Keratinocyte (primary cell): Measurements from ENCODE around the gene APPL2. TPM values are rescaled to one million over a fixed set of nuclear protein-coding genes. Genes with fewer than 3 reads are reported as not detected.
A peak's percentile ranks its signal among the peaks of the same experiment; 100 is the strongest.

ENCODE experiments used
- DNase-seq: peaks from one replicate; pipeline ENCODE4 v3.0.0-alpha.2; 2011; ENCODE audit warnings: low read depth, missing footprints, low spot score
- FAIRE-seq: peaks from 2 replicates; lab custom pipeline; 2011; peaks lifted over from hg19 to GRCh38; lab: Jason Lieb, UNC
- H2AFZ ChIP-seq: 2 replicates; pipeline ENCODE4 v1.6.0; 2012; ENCODE audit warnings: low read length, control low read depth, inconsistent platforms; ENCODE audit not compliant: control insufficient read depth
- H3K27ac ChIP-seq: 2 replicates; pipeline ENCODE4 v1.5.1; 2011; ENCODE audit warnings: low read length; ENCODE audit not compliant: control insufficient read depth, insufficient read depth
- H3K27me3 ChIP-seq: 3 replicates; pipeline ENCODE4 v1.6.0; 2011; ENCODE audit warnings: low read length; ENCODE audit not compliant: control insufficient read depth, insufficient read depth; ENCODE audit errors: extremely low read depth
- H3K36me3 ChIP-seq, 2 experiments: 2 replicates in 1 of 2; 3 replicates in 1 of 2; pipeline ENCODE4 v1.5.1; 2011; ENCODE audit warnings: low read length in 2 of 2, mild to moderate bottlenecking in 1 of 2; ENCODE audit not compliant: control insufficient read depth in 2 of 2, insufficient read depth in 2 of 2; ENCODE audit errors: extremely low read depth in 1 of 2
- H3K4me1 ChIP-seq: 3 replicates; pipeline ENCODE4 v1.5.1; 2011; ENCODE audit warnings: low read length; ENCODE audit not compliant: control insufficient read depth, insufficient read depth; ENCODE audit errors: extremely low read depth
- H3K4me2 ChIP-seq: 3 replicates; pipeline ENCODE4 v1.6.0; 2011; ENCODE audit warnings: low read depth, low read length; ENCODE audit not compliant: control insufficient read depth, insufficient read depth; ENCODE audit errors: extremely low read depth
- H3K4me3 ChIP-seq, 3 experiments: fragments of 200-600 bp in 1 of 3; sonication (generic) in 1 of 3; 2 replicates in 2 of 3; 3 replicates in 1 of 3; pipeline ENCODE4 v1.5.1; 2011 to 2016; ENCODE audit warnings: low read length in 3 of 3, mild to moderate bottlenecking in 3 of 3, control low read depth in 2 of 3, inconsistent platforms in 1 of 3, low read depth in 1 of 3, mixed read lengths in 1 of 3, mixed run types in 1 of 3, moderate library complexity in 1 of 3; ENCODE audit not compliant: control insufficient read depth in 2 of 3, insufficient read depth in 2 of 3; ENCODE audit errors: extremely low read depth in 1 of 3
- H3K79me2 ChIP-seq: 2 replicates; pipeline ENCODE4 v1.6.0; 2012; ENCODE audit warnings: low read length; ENCODE audit not compliant: control insufficient read depth, insufficient read depth
- H3K9ac ChIP-seq: 3 replicates; pipeline ENCODE4 v1.6.0; 2011; ENCODE audit warnings: low read length; ENCODE audit not compliant: control insufficient read depth, insufficient read depth; ENCODE audit errors: extremely low read depth
- H3K9me1 ChIP-seq: 3 replicates; pipeline ENCODE4 v1.6.0; 2011; ENCODE audit warnings: low read length; ENCODE audit not compliant: control insufficient read depth, insufficient read depth; ENCODE audit errors: extremely low read depth
- H3K9me3 ChIP-seq: 2 replicates; pipeline ENCODE4 v1.5.1; 2012; ENCODE audit warnings: low read depth, low read length; ENCODE audit not compliant: control insufficient read depth
- H4K20me1 ChIP-seq: 3 replicates; pipeline ENCODE4 v1.6.0; 2011; ENCODE audit warnings: low read length; ENCODE audit not compliant: control insufficient read depth, insufficient read depth; ENCODE audit errors: extremely low read depth
- CTCF ChIP-seq, 3 experiments: IDR thresholded peaks in 1 of 3; conservative IDR thresholded peaks in 1 of 3; optimal IDR thresholded peaks in 1 of 3; 2 replicates in 2 of 3; 3 replicates in 1 of 3; pipeline versions ENCODE3 to v1.5.1; 2011; ENCODE audit warnings: low read length in 3 of 3, mild to moderate bottlenecking in 3 of 3, moderate library complexity in 2 of 3, control low read depth in 1 of 3, inconsistent platforms in 1 of 3; ENCODE audit not compliant: insufficient read depth in 2 of 3; ENCODE audit errors: extremely low read depth in 1 of 3
- EZH2 ChIP-seq: IDR thresholded peaks from one replicate; pipeline ENCODE4 v1.6.1; 2012; ENCODE audit warnings: inconsistent platforms, mild to moderate bottlenecking, low read length, moderate library complexity
- dilution Hi-C: fragments of 300-500 bp; cut with MboI; formaldehyde crosslinking; loops from one replicate; pipeline ENCODE4 v1.7.0; 2020; ENCODE audit warnings: low sequenced_read_pairs; ENCODE audit not compliant: extremely low pct_ligation_motif_present
- polyA plus RNA-seq, 5 experiments: library from polyadenylated mRNA; depleted of rRNA in 3 of 5; stranded (reverse) in 3 of 5; stranded (forward) in 1 of 5; unstranded in 1 of 5; fragments of >200 nt; gene quantifications; 1 replicate in 1 of 5; 2 replicates in 3 of 5; 3 replicates in 1 of 5; pipeline versions ENCODE4 v1.2.1 to v1.2.3, GENCODE V29; 2011 to 2012; ENCODE audit warnings: missing spikeins in 2 of 5, low read depth in 1 of 5, low replicate concordance in 1 of 5

Gene APPL2
- polyA plus RNA-seq, 1 donor (not counting 4 experiments of a cell fraction or from before 2014, with no cell fraction given): 26.1 TPM

- H3K36me3 ChIP-seq: peaks cover 12 to 17% of the 10 kb centered on the region in 2 experiments
- no peak overlapping the region for H3K9ac ChIP-seq
Measured at GRCh38 chr12:105227879-105228278, 8.1 kb downstream of the APPL2 start.

GRCh38 chr12:105226219-105226618 is 9.8 kb downstream of the APPL2 start:
- dilution Hi-C loops: no loop called here
- no peaks in the 10 kb centered on the region for H3K9me3 ChIP-seq
- H3K79me2 ChIP-seq: peaks cover 1% of the 10 kb centered on the region
- no peak overlapping the region for H3K9ac ChIP-seq
- H3K4me2 ChIP-seq: peak overlapping the region; percentile 12
- H3K4me1 ChIP-seq: peaks cover 5% of the 10 kb centered on the region
- peak; percentile 60 for FAIRE-seq
- no peaks in the 10 kb centered on the region for H3K27me3 ChIP-seq
- DNase-seq: no peak
- TF ChIP-seq CTCF (optimal IDR thresholded peaks at IDR 0.05 in 1 of 3, IDR thresholded peaks at IDR 0.05 in 1 of 3, conservative IDR thresholded peaks at IDR 0.05 in 1 of 3; ENCODE audit: extremely low read depth in 1 of 3, insufficient read depth in 2 of 3, low read length in 3 of 3) (no peak), EZH2 (no peak)
- no peaks in the 10 kb centered on the region for H4K20me1 ChIP-seq
- peaks cover 13 to 29% of the 10 kb centered on the region in 2 experiments for H3K36me3 ChIP-seq
- H3K9me1 ChIP-seq: peaks cover 2% of the 10 kb centered on the region
- H2AFZ ChIP-seq: no peak overlapping the region
- no peak overlapping the region for H3K4me3 ChIP-seq
- no peak overlapping the region for H3K27ac ChIP-seq

More at GRCh38 chr12:105227879-105228278, 8.1 kb downstream of the APPL2 start:
- dilution Hi-C loops: no loop called here
- Histone ChIP-seq H3K79me2 (peaks cover 6% of the 10 kb centered on the region), H3K27ac (no peak overlapping the region), H3K4me1 (peaks cover 5% of the 10 kb centered on the region), H2AFZ (no peak overlapping the region), H3K9me3 (no peaks in the 10 kb centered on the region), H3K9me1 (no peaks in the 10 kb centered on the region), H4K20me1 (no peaks in the 10 kb centered on the region), H3K4me3 (no peak overlapping the region), H3K27me3 (no peaks in the 10 kb centered on the region), H3K4me2 (no peak overlapping the region)
- no peak for TF ChIP-seq EZH2
- TF ChIP-seq CTCF (optimal IDR thresholded peaks at IDR 0.05 in 1 of 3, IDR thresholded peaks at IDR 0.05 in 1 of 3, conservative IDR thresholded peaks at IDR 0.05 in 1 of 3; ENCODE audit: extremely low read depth in 1 of 3, insufficient read depth in 2 of 3, low read length in 3 of 3): no peak
- no peak for FAIRE-seq
- DNase-seq: no peak
